HL-60/S4 (cell line): ENCODE data around the gene SMYD2.

Experiments
- in situ Hi-C: fragments of 300-500 bp; cut with MboI; formaldehyde crosslinking; loops from 2 replicates; pipeline ENCODE4 v1.14.3; 2022; ENCODE audit warnings: low sequenced_read_pairs

The SMYD2 gene

GRCh38 chr1:214354440-214355148, 73.6 kb downstream of the SMYD2 start:
- in situ Hi-C loops = no loop called here

- in situ Hi-C loops = no loop called here
Measured at GRCh38 chr1:214360116-214360515, 79.2 kb downstream of the SMYD2 start.

DNA sequence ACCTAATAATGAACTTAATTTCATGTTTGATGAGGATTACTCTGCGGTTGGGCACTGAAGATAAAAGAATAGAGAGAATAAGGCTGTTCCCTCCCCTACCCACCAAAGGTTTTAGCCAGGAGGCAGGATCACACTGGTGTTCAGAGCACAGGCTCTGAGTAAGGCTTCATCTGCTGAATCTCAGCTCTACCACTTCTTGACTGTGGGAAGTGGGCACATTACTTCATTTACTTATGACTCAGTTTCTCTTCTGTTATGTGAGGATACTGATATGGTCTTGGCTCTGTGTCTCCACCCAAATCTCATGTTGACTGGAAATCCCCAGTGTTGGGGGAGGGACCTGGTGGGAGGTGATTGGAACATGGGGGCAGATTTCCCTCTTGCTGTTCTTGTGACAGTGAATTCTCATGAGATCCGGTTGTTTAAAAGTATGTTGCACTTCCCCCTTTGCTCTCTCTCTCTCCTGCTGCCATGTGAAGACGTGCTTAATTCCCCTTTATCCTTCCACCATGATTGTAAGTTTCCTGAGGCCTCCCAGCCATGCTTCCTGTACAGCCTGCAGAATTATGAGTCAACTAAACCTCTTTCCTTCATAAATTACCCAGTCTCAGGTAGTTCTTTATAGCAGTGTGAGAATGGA, 79.7 kb downstream of the SMYD2 start:
- in situ Hi-C loops = no loop called here

DNA sequence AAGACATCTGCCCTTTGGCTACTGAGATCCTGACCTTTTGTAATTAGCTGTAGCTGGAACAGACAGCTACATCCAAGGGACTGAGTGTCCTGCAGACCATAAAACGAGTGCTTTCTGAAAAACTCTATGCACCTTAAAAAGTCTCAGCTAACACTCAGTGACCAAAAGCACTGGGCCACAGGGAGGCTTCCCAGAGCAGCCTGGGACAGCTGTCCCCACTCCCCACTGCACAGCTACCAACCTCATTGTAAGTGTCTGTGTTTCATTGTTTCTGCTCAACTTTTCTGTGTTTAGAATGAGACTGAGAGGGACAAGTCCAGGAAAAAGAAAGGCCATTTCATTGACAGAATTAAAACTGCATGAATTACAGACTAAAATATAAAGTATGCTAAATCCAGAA, 80.7 kb downstream of the SMYD2 start:
- in situ Hi-C loops = no loop called here

DNA sequence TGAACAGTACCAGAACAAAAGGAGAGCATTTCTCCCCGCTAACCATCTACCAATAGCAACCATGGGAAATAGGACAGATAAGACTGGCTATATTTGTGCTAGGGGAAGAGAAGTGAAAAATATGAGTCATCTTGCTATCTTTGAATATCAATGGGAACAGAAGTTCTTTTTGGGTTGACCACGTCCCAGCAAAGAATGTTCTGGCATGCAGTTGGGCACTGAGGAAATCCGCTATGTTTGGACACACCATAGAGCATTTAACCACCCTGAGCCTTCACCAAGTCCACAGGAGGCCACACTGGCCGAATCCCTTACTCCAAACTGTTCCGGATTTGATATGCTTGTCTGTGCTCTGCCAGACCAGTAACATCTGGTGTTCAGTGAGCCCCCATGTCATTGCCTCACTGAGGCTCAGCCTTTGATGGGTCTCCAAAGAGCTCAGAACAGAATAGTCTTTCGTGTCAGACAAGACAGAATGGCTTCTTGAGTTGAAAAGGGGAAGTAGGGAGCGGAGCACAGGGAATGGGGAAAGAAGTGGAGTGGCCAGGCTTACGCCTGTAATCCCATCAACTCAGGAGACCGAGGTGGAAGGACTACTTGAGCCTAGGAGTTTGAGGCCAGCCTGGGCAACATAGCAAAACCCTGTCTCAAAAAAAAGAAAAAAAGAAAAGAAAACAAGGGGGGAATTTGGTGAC, 81.4 kb downstream of the SMYD2 start:
- in situ Hi-C loops = no loop called here

- in situ Hi-C loops = no loop called here
Measured at GRCh38 chr1:214363386-214363785, 82.4 kb downstream of the SMYD2 start.

GRCh38 chr1:214364386-214364785, 83.4 kb downstream of the SMYD2 start:
- in situ Hi-C loops = no loop called here

DNA sequence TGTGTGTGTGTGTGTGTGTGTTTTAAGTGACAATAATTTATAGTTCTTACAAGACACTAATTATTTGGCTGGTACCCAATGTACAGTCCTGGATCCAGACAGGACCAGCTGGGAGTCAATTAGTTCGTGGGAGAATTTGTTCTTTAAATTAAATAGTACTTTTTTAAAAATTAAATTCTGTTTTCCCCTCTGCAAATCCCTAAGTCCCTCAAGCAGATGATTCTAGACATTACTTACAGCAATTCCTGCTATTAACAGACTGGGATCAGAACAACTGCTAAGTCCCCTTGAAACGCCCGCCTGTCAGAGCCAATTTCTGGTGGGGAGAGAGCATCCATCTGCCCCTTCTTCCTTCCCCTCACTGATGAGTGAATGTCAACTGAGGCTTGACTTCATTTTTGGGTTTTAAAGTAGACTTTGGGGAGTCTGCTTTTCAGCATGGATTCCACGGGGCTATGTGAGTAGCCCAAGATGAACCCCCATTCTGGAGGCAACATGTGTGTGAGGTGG, 83.9 kb downstream of the SMYD2 start:
- in situ Hi-C loops = no loop called here

DNA sequence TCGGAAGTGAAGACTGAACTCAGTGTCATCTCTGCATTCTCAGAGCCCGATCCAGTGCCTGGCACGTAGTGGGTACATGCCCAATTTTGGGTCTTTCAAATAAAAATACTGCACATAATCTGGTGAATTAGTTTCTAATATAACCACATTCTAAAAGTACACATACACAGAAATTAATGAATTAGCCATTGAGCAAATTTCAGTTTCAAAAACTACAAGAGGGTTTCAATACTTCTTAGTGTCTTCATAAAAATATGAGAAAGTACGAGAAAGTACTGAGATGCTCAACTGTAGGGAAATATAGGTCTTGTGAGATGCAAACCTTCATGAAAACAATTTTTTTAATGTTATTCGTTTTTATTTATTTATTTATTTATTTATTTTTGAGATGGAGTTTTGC, 86.9 kb downstream of the SMYD2 start:
- in situ Hi-C loops = no loop called here

DNA sequence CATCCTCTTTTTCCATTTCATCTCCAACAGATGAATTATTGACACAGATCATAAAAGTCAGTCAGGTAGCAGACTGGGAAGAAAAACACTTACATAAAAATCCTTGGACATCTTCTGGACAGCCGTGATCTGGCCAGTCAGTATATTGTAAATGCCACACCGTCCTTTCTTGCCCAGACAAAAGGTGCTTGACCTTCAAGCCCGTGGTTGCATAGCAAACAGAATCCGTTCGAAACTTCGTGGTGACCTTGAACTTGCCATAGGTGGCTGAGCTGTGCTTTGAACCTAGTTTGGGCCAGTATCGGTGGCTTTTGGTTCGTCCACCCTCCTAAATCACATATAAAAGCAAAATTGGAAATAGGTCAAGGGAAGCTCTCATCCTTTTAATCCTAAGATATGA, 88.4 kb downstream of the SMYD2 start:
- in situ Hi-C loops = no loop called here

DNA sequence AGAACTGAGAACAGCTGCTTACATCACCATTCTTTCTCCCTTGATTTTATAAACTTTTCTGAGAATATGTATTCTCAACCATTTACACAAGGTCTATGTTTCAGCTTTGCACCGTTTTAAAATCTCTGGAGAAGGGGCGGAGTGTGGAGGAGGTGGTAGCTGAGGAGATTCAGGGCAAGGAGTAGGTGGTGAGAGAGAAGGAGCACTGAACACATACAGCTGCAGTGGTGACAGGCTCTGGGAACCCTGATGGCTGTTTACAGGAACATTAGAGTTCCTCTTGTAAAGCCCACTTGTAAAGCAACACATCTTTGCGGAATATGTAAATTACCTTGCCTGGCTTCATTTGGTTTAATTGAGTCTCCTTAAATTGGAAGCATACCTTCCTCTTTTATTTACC, 89.7 kb downstream of the SMYD2 start:
- in situ Hi-C loops = no loop called here

GRCh38 chr1:214372092-214372491, 91.1 kb downstream of the SMYD2 start:
- in situ Hi-C loops = no loop called here

GRCh38 chr1:214377485-214377884, 96.5 kb downstream of the SMYD2 start:
- in situ Hi-C loops = no loop called here

- in situ Hi-C loops = no loop called here
Measured at GRCh38 chr1:214377886-214378285, 96.9 kb downstream of the SMYD2 start.

DNA sequence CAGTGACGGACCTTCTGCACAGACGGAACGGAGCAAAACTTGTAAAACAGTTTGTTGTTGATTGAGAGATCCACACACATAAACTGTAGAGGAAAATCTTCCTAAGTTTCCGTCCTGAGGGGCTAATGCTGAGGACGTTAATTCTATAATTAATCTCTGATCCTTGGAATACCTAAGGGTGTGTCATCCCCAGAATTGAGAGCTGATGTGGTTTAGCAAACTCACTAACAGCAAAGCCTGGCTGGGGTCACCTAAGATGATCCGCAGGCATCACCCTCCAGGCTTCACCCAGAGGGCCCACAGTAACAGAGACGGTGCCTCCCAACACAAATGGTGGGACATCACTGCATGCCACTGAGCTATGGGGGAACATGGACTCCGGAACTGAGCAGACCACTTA, 97.5 kb downstream of the SMYD2 start:
- in situ Hi-C loops = no loop called here

DNA sequence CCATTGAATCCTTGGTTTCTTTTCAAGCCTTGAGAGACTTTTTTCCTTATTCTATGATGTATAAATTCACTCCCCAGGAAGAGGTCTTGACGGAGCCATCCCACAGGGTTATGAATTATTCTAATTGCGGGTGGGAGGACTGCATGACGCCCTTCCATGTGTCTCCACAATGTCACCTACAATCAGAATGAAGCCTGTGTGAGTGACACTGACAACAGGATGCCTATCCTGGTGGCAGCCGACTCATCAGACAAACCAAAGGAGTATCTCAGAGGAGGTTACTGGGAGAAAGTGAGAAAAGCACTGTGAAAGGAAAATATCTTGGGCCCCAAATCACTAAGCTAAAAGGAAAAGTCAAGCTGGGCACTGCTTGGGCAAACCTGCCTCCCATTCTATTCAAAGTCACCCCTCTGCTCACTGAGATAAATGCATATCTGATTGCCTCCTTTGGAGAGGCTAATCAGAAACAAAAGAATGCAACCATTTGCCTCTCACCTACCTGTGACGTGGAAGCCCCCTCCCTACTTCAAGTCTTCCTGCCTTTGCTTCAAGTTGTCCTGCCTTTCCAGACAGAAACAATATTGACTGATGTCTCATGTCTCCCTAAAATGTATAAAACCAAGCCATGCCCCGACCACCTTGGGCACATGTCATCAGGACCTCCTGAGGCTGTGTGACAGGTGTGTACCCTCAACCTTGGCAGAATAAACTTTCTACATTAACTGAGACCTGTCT, 98.4 kb downstream of the SMYD2 start:
- in situ Hi-C loops = no loop called here

GRCh38 chr1:214380396-214380795, 99.4 kb downstream of the SMYD2 start:
- in situ Hi-C loops = no loop called here

DNA sequence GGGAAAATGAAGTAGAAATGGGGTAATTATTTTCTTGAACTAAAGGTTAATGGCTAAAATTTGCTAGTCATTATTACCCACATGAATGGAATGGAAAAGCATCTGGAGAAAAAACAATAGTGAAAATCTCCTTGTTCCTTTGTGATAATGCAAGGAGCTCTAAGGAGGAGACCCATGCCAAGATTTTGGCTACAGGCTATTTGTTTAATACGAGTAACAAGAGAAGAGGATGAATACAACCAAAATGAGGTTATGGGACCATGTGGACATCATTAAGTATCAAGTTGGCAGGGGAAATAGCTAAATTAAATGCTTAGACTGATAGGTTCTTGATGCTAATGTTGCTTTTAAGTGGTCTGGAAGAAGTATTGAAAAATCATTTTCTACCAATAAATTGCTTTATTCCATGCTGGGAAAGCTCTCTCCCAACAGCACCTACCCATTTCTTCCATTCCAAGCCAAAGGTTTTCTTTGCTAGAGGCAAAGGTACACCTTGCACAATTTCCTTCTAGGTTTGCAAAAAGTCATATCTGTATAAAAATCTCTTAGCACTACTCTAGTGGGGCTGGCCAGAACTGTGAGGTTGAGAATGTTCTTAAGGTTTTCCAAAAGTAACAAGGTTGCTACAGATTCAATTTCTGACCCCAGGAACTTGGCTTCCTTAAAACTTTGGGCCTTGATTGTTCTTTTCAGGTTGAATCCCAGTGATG, 100.2 kb downstream of the SMYD2 start:
- in situ Hi-C loops = no loop called here

DNA sequence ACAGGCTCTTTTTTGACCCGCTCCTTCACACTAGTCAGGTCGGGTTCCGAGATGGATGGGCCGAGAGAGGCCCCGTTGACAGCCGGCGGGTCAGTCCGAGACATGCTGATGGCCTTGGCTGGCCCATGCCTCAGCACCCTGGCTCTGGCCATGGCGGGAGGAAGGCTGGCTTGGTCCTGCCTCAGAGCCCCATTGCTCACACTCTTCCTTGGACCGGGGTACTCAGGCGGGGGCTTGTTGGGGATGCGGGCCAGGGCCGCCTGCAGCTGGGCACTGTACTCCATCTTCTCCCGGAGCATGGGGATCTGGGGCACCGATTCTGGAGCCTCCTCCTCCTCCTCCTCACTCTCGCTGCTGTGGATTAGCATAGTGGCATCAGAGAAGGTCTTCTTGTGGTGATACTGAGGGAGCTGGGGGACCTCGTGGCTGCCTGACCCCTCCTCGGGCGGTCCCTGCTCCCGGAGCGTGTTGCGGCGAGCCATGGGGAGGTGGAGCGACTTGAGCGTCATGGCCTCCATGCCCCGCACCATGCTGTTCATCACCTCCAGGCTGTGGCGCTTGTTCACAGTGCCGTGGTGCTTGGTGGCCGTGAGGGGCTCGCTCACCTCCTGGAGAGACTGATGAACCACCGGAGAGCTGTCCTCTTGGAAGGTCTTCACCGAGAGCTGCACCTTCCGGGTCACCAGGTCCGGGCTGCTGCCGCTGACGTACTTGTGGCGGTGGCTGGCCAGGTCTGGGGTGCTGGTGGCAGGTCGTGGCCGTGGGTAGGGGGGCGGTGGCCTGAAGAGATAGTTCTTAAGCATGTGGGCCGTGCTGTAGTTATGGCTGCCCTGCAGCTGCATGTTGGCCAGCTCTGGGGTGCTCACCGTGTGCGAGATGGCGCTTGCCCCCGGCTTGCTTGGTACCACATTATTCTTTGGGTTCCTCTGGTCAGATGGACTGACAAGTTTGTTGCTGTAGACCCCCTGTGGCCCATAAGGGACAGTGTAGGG, 102.7 kb downstream of the SMYD2 start:
- in situ Hi-C loops = no loop called here
